Measurements from ENCODE around the gene MTARC2.

DNA sequence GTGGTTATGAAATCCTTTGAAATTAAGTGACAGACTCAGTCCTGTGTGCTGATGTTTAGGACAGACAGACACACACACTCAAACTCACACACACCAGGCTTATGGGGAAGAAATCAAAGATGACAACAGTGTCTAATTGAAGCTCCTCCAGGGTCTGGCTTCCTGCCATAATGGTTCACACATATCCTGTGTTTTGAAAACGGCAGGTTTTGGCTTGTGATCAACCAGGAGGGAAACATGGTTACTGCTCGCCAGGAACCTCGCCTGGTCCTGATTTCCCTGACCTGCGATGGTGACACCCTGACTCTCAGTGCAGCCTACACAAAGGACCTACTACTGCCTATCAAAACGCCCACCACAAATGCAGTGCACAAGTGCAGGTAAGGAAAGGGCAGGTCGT lies 43.2 kb downstream of the MTARC2 start:
- TF ChIP-seq POLR2A (IDR thresholded peaks at IDR 0.05): no peak
- TF ChIP-seq, protein P1, sequence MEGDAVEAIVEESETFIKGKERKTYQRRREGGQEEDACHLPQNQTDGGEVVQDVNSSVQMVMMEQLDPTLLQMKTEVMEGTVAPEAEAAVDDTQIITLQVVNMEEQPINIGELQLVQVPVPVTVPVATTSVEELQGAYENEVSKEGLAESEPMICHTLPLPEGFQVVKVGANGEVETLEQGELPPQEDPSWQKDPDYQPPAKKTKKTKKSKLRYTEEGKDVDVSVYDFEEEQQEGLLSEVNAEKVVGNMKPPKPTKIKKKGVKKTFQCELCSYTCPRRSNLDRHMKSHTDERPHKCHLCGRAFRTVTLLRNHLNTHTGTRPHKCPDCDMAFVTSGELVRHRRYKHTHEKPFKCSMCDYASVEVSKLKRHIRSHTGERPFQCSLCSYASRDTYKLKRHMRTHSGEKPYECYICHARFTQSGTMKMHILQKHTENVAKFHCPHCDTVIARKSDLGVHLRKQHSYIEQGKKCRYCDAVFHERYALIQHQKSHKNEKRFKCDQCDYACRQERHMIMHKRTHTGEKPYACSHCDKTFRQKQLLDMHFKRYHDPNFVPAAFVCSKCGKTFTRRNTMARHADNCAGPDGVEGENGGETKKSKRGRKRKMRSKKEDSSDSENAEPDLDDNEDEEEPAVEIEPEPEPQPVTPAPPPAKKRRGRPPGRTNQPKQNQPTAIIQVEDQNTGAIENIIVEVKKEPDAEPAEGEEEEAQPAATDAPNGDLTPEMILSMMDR (IDR thresholded peaks at IDR 0.05): no peak
- no peak for TF ChIP-seq EP300 (IDR thresholded peaks at IDR 0.05)
